H1 (cell line): ENCODE data around the gene VEPH1. TPM values are rescaled to one million over a fixed set of nuclear protein-coding genes. Genes with fewer than 3 reads are reported as not detected.

Experiments
- CTCF ChIA-PET: fragments of 300-600 bp; sonication (Branson Sonifier 250); formaldehyde crosslinking; loops from one replicate; lab custom pipeline; 2021; ENCODE audit not compliant: partially characterized antibody; lab: Charles Lee
- POLR2A ChIA-PET: fragments of 300-600 bp; sonication (Branson Sonifier 250); formaldehyde crosslinking; loops from one replicate; lab custom pipeline; 2021; ENCODE audit warnings: inconsistent platforms; ENCODE audit not compliant: partially characterized antibody; lab: Charles Lee
- DNase-seq, 2 experiments: peaks; one replicate each; pipeline versions ENCODE4 v3.0.0 to v3.0.0-alpha.2; 2010 to 2022; ENCODE audit warnings: low spot score in 2 of 2, low read depth in 1 of 2, mixed read lengths in 1 of 2
- FAIRE-seq: peaks from 2 replicates; lab custom pipeline; 2011; peaks lifted over from hg19 to GRCh38; lab: Jason Lieb, UNC
- H2AFZ ChIP-seq: 2 replicates; pipeline ENCODE4 v1.8.1; 2012; ENCODE audit warnings: low read length, inconsistent platforms
- H2AK5ac ChIP-seq: 2 replicates; pipeline ENCODE4 v1.6.1; 2013; ENCODE audit warnings: low read depth, low read length
- H2BK120ac ChIP-seq: replicated peaks from 2 replicates; pipeline ENCODE3; 2013; ENCODE audit warnings: low read depth, low read length, inconsistent platforms
- H2BK12ac ChIP-seq: 2 replicates; pipeline ENCODE4 v1.6.1; 2013; ENCODE audit warnings: low read depth, low read length
- H2BK15ac ChIP-seq: 2 replicates; pipeline ENCODE4 v1.6.1; 2013; ENCODE audit warnings: low read length
- H2BK20ac ChIP-seq: 2 replicates; pipeline ENCODE4 v1.6.1; 2013; ENCODE audit warnings: low read length
- H2BK5ac ChIP-seq: 2 replicates; pipeline ENCODE4 v1.6.1; 2013; ENCODE audit warnings: low read depth, low read length
- H3K14ac ChIP-seq: 2 replicates; pipeline ENCODE4 v1.6.1; 2013; ENCODE audit warnings: inconsistent platforms; ENCODE audit not compliant: insufficient read length
- H3K18ac ChIP-seq: 2 replicates; pipeline ENCODE4 v1.6.1; 2013; ENCODE audit warnings: low read length; ENCODE audit errors: extremely low read depth
- H3K23ac ChIP-seq: 2 replicates; pipeline ENCODE4 v1.6.1; 2013; ENCODE audit warnings: inconsistent platforms; ENCODE audit not compliant: insufficient read length
- H3K23me2 ChIP-seq: 2 replicates; pipeline ENCODE4 v1.6.1; 2013; ENCODE audit warnings: low read depth, low read length
- H3K27ac ChIP-seq: 2 replicates; pipeline ENCODE4 v1.6.1; 2011; ENCODE audit warnings: low read depth, low read length, inconsistent platforms
- H3K27me3 ChIP-seq, 4 experiments: replicated peaks in 1 of 4; 1 replicate in 1 of 4; 2 replicates in 3 of 4; pipeline versions ENCODE4 v1.6.1 to v1.8.1; 2011 to 2013; ENCODE audit warnings: low read length in 3 of 4, mild to moderate bottlenecking in 3 of 4, inconsistent platforms in 2 of 4, mixed read lengths in 2 of 4, moderate library complexity in 1 of 4; ENCODE audit not compliant: control insufficient read depth in 3 of 4, insufficient read depth in 3 of 4; ENCODE audit errors: extremely low read depth in 1 of 4
- H3K36me3 ChIP-seq, 4 experiments: 2 replicates each; pipeline versions ENCODE4 v1.6.1 to v1.8.1; 2011 to 2013; ENCODE audit warnings: mild to moderate bottlenecking in 4 of 4, low read length in 3 of 4, moderate library complexity in 2 of 4, control low read depth in 1 of 4, inconsistent platforms in 1 of 4; ENCODE audit not compliant: insufficient read depth in 4 of 4, control insufficient read depth in 2 of 4
- H3K4ac ChIP-seq: replicated peaks from 2 replicates; pipeline ENCODE3; 2013; ENCODE audit warnings: low read length, low read depth, mixed read lengths, inconsistent platforms; ENCODE audit not compliant: insufficient read length
- H3K4me1 ChIP-seq, 4 experiments: replicated peaks in 1 of 4; 1 replicate in 1 of 4; 2 replicates in 3 of 4; pipeline versions ENCODE4 v1.6.1 to v1.8.1; 2011 to 2013; ENCODE audit warnings: low read length in 3 of 4, inconsistent platforms in 2 of 4, mixed read lengths in 1 of 4; ENCODE audit not compliant: insufficient read depth in 4 of 4, control insufficient read depth in 3 of 4
- H3K4me2 ChIP-seq, 2 experiments: 2 replicates each; pipeline versions ENCODE4 v1.6.1 to v1.8.1; 2011 to 2013; ENCODE audit warnings: low read depth in 2 of 2, low read length in 2 of 2, control low read depth in 1 of 2, inconsistent platforms in 1 of 2, mild to moderate bottlenecking in 1 of 2; ENCODE audit not compliant: insufficient read depth in 1 of 2
- H3K4me3 ChIP-seq, 4 experiments: fragments of 200-600, 300-600 bp in 1 of 4; sonication (generic), shearing (Covaris generic), sonication (Bioruptor Twin) in 1 of 4; 2 replicates each; pipeline versions ENCODE4 v1.5.1 to v1.8.1; 2011 to 2016; ENCODE audit warnings: low read length in 4 of 4, low read depth in 3 of 4, control low read depth in 2 of 4, inconsistent platforms in 2 of 4, mild to moderate bottlenecking in 2 of 4, mixed read lengths in 1 of 4, moderate library complexity in 1 of 4; ENCODE audit not compliant: insufficient read depth in 2 of 4; ENCODE audit errors: extremely low read depth in 1 of 4
- H3K56ac ChIP-seq: replicated peaks from 2 replicates; pipeline ENCODE3; 2013; ENCODE audit warnings: low read depth, mild to moderate bottlenecking, mixed read lengths, low read length, inconsistent platforms; ENCODE audit not compliant: insufficient read length
- H3K79me1 ChIP-seq: 2 replicates; pipeline ENCODE4 v1.6.1; 2013; ENCODE audit warnings: low read depth, low read length, control low read depth
- H3K79me2 ChIP-seq, 2 experiments: 2 replicates each; pipeline versions ENCODE4 v1.6.1 to v1.8.1; 2012 to 2013; ENCODE audit warnings: low read length in 2 of 2, mild to moderate bottlenecking in 2 of 2, inconsistent platforms in 1 of 2; ENCODE audit not compliant: insufficient read depth in 2 of 2, control insufficient read depth in 1 of 2
- H3K9ac ChIP-seq, 4 experiments: replicated peaks in 1 of 4; 1 replicate in 1 of 4; 2 replicates in 3 of 4; pipeline versions ENCODE4 v1.6.1 to v1.8.1; 2011 to 2013; ENCODE audit warnings: low read depth in 3 of 4, low read length in 3 of 4, control low read depth in 2 of 4, mild to moderate bottlenecking in 2 of 4, moderate library complexity in 2 of 4, inconsistent platforms in 1 of 4; ENCODE audit errors: extremely low read depth in 1 of 4
- H3K9me3 ChIP-seq, 2 experiments: 2 replicates each; pipeline versions ENCODE4 v1.6.1 to v1.8.1; 2012 to 2013; ENCODE audit warnings: mild to moderate bottlenecking in 2 of 2, moderate library complexity in 2 of 2, control low read depth in 1 of 2, inconsistent platforms in 1 of 2, low read depth in 1 of 2, low read length in 1 of 2, mixed read lengths in 1 of 2; ENCODE audit not compliant: insufficient read depth in 2 of 2
- H4K20me1 ChIP-seq, 2 experiments: replicated peaks in 1 of 2; 2 replicates each; pipeline versions ENCODE3 to v1.8.1; 2011 to 2013; ENCODE audit warnings: inconsistent platforms in 2 of 2, low read length in 2 of 2, mild to moderate bottlenecking in 1 of 2; ENCODE audit not compliant: insufficient read depth in 2 of 2, control insufficient read depth in 1 of 2
- H4K5ac ChIP-seq: 2 replicates; pipeline ENCODE4 v1.6.1; 2013; ENCODE audit warnings: low read length, low read depth, mixed read lengths, inconsistent platforms; ENCODE audit not compliant: insufficient read length
- H4K8ac ChIP-seq: 2 replicates; pipeline ENCODE4 v1.8.0; 2013; ENCODE audit warnings: mild to moderate bottlenecking, moderate library complexity, low read length, inconsistent platforms; ENCODE audit not compliant: insufficient read depth; ENCODE audit errors: extremely low read depth
- H4K91ac ChIP-seq: replicated peaks from 2 replicates; pipeline ENCODE3; 2013; ENCODE audit warnings: low read length, mixed read lengths, inconsistent platforms; ENCODE audit not compliant: insufficient read length
- MAFK ChIP-seq: IDR thresholded peaks from 2 replicates; pipeline ENCODE4 v1.6.1; 2012; ENCODE audit warnings: low read depth, mild to moderate bottlenecking, improper control_type of control experiment, low read length
- WGBS, 2 experiments: shearing (Covaris generic) in 1 of 2; methylation state at CpG; one replicate each; pipeline versions ENCODE4 v1.1.6 to v1.1.7; 2013 to 2015; ENCODE audit warnings: low lambda C conversion rate in 2 of 2, mixed read lengths in 2 of 2, inconsistent platforms in 1 of 2, low coverage in 1 of 2, missing lambda C conversion rate in 1 of 2; ENCODE audit not compliant: insufficient replicate concordance in 2 of 2, insufficient coverage in 1 of 2, insufficient read length in 1 of 2; ENCODE audit errors: extremely low coverage in 1 of 2, missing lambda C conversion rate in 1 of 2; 5-methylcytosine and 5-hydroxymethylcytosine counted together
- polyA plus RNA-seq, 7 experiments: library from polyadenylated mRNA; depleted of rRNA in 3 of 7; stranded (reverse) in 5 of 7; unstranded in 2 of 7; fragments of >200 nt in 5 of 7; fragments of 200-250 nt in 2 of 7; gene quantifications; 1 replicate in 5 of 7; 2 replicates in 1 of 7; 4 replicates in 1 of 7; pipeline versions ENCODE4 v1.2.1 to v1.2.3, GENCODE V29; 2011 to 2013; ENCODE audit warnings: missing spikeins in 2 of 7, mixed read lengths in 2 of 7
- total RNA-seq: library from RNA; stranded (reverse); fragmentation: NEBNext Ultra II Directional; extraction: Animal tissue kit (Norgen Biotek cat#: 25700); gene quantifications from 2 replicates; pipeline ENCODE4 v1.2.1, GENCODE V29; 2021

The VEPH1 gene
- total and polyA plus RNA-seq, 2 of the 8 experiments (the other 6 are each of a cell fraction or from before 2014, with no cell fraction given), result 12.0 to 18.3 TPM

DNA sequence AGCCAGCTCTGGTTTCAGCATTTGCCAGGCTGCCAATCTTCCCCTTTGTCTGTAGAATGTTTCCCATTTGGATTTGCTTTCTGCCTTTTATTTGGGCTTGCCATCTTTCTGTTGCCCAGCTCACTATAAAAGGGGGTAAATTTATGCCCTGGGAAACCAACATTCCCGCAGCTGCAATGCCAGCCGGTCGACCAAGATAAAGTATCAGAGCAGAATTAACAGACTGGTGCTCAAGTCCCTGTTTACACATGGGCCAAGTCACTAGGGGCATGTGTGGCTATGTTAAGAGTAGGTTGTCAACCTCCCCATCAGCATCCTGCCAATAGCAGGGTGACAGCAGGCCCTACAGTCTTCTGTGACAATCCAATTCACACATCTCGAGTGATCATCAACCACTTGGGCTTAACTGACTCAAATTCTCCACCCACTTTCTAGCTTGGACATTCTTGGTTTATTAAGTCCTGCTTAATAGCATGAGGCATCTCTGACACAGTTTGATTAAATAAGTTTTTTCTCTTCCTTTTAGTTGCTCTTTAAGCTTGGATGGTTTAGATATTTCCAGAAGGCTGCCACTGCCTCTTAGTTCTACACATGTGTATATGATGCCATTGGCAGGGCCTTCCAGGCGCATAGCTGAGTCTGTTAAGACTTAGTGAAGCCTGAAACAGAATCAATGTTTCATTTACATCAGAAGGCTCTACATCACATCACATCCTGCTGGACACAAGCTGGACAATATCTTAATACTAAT, 24.1 kb upstream of the VEPH1 start:
- Histone ChIP-seq H2BK15ac (no peak overlapping the region), H3K79me1 (no peaks in the 10 kb centered on the region), H2BK12ac (no peak overlapping the region), H3K9me3 (0 out of 4 replicates have a peak, but pooled peaks cover 0 to 4% of the 10 kb centered on the region in 2 experiments), H3K4me3 (no peak overlapping the region), H4K5ac (no peak overlapping the region), H3K36me3 (no peaks in the 10 kb centered on the region), H2AFZ (no peak overlapping the region; the same call in 1 of the 2 replicates), H2AK5ac (no peak overlapping the region), H4K20me1 (no peaks in the 10 kb centered on the region), H3K27ac (no peak overlapping the region), H3K4me2 (no peak overlapping the region), H3K23ac (no peak overlapping the region), H3K14ac (no peak overlapping the region), H3K23me2 (no peaks in the 10 kb centered on the region; the same call in 1 of the 2 replicates), H3K4me1 (peaks cover 0 to 2% (median under 1%) of the 10 kb centered on the region in 4 experiments; a peak in 2 of 7 replicates), H3K18ac (no peak overlapping the region), H3K9ac (no peak overlapping the region), H3K79me2 (no peaks in the 10 kb centered on the region), H2BK5ac (no peak overlapping the region), H3K27me3 (no peaks in the 10 kb centered on the region), H4K91ac (no peak overlapping the region), H2BK120ac (no peak overlapping the region), H4K8ac (no peak overlapping the region; the same call in 1 of the 2 replicates), H3K56ac (no peak overlapping the region), H2BK20ac (no peak overlapping the region), H3K4ac (no peak overlapping the region)
- FAIRE-seq, result no peak
- POLR2A ChIA-PET, result no interaction called here
- no peak for DNase-seq
- CTCF ChIA-PET, result interaction anchor here (0.7 to 2.1 kb wide), 8 partner anchors 15 to 84 kb away, joined by 3 to 12 read pairs (median 4); no protein-coding TSS in a partner anchor
- WGBS, 2 experiments, result 91% methylated on average over 5 of the region's 5 CpGs; no CpG with 5 or more reads in 1 of the 2 experiments
- TF ChIP-seq MAFK, result no peak
